T-helper 9 cell (primary cell): ENCODE results near the gene DNAH1.

Experiments
- DNase-seq: peaks from one replicate; pipeline ENCODE4 v3.0.0-alpha.2; 2020

DNAH1 gene

DNA sequence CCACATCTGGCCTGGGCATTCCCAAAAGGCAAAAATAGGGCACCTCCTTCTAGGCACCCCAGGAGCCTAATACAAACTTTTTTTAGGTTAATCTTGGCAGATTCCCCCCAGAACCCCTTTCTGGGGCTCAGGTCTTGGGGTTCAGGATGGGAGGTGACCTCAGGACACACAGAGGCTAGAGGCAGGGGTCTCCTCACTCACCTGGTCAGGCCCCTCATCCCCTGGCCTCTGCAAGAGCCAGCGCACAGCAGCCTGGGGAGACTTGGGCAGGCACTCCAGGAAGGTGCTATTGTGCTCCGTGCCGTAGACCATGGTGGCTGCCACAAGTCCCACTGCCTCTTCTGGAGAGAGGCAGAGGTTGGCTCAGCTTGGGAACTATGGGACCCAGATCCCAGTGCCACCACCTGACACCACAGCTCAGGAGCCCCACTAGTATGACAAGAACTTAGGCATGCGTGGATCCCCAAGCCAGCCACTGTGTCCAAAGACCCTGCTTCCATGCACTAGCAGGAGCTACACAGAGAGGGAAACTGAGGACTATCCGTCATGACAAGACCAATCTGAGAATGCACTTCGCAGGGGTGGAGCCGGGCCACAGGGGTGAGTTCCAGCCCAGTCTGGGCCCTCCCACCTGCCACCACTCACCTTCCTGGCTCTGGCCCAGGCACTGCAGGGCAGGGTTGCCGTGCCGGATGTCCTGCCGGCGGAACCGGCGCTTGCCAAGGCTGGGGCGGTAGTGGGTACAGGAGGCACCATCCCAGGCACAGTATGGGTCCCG is 121.4 kb downstream of the DNAH1 start:
- DNase-seq = no peak

- no peak for DNase-seq
Measured at GRCh38 chr3:52438104-52438376, 121.9 kb downstream of the DNAH1 start.

DNA sequence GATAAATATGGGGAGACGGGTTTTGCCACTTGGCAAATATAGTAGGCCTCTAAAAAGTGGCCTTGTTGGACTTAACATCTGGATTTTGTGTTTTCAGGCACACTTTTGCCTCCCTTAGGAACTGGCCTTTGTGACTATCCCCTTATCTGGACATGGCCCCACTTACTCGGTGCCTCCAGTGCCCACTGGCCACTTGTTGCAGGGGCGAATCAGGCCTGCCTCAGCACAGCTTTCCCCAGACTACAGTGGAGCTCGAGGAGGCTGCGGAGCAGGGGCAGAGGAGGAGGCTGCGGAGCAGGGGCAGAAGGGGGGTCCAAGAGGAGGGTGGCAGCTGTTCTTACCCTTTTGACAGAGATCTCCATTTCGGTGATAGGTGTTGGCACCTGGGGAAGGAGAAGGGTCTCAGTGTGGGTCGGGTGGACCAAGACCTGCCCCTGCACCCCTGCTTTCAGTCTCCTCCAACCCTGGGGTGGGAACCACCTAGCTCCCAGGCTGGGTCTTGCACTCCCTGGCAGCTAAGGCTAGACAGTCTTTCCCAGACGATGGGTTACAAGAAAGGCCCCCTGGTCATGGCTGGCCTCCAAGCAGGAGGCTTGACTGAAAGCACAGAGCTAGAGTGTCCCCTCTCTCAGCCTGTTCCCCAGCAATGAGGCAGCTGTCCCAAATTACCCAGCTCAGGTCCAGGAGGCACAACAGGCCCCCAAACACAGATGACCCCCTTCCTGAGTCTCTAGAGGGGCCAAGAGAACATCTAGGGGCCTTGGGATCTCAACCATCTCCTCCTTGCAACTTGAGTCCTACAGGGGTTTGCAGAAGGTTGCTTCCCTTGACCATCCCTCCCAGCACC is 122.7 kb downstream of the DNAH1 start:
- DNase-seq = no peak

GRCh38 chr3:52439426-52440248 is 123.5 kb downstream of the DNAH1 start:
- DNase-seq = no peak

DNA sequence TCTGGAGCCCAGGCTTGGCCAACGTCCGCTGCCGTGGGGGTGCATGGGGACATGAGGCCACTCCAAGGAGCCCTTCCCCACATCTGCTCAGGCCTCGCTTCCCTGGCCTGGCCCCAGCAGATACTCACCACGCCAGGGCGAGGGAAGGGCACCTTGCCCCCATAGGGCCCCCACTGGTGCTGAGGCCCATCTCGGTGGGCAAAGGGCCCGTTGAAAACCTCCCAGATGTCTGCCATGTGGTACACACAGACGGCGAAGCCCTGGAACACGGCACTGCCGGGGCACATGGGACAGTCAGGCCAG is 124.1 kb downstream of the DNAH1 start:
- DNase-seq = no peak

DNA sequence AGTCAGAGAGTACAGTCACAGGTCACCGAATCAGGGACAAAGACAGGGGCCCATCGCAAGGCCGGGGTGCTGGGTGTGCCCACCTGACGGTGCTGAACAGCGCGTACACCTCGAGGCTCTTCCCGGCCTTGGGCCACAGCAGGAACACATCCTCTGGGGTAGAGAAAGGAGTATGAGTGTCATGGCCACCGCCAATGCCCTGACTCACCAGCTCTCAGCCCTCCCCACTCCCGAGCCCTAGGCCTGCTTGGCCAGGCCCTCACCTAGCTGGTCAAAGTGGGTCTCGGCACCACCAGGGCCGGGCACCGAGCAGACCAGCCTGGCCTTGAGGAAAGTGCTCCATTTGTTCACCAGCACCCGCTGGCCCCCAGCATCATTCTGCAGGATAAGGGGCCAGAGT is 124.6 kb downstream of the DNAH1 start:
- DNase-seq = no peak

DNA sequence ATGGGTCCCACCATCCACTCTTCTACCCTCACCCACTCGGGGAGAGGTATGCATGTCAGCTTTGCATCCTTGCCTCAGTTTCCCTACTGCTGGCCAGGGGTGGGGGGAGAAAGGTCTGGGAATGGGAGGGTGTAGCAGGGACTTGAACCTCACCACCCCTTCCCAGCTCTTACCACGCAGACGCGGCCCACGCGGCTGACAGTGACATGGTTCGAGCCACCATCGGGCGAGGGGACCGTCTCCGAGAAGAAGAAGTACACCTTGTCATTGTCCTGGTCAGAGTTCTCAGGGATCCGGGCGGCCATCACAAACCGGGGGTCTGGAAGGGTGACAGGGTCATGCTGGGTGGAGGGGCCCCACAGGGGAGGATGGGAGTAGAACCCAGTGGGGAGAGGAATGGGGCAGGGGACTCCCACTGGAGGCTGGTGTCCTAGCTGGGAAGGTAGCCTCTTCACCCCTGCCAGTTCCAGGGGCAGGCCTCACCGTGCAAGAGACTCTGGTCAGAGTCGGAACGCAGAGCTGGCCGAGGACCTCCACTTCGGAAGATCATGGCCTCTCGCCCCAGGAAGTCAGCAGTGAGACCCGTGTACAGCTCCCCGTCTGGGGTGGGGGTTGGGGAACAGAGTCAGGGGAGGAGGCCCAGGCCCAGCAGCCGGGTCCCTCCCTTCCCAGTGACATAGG is 125.1 kb downstream of the DNAH1 start:
- no peak for DNase-seq

- no peak for DNase-seq
Measured at GRCh38 chr3:52441772-52442332, 125.7 kb downstream of the DNAH1 start.

DNA sequence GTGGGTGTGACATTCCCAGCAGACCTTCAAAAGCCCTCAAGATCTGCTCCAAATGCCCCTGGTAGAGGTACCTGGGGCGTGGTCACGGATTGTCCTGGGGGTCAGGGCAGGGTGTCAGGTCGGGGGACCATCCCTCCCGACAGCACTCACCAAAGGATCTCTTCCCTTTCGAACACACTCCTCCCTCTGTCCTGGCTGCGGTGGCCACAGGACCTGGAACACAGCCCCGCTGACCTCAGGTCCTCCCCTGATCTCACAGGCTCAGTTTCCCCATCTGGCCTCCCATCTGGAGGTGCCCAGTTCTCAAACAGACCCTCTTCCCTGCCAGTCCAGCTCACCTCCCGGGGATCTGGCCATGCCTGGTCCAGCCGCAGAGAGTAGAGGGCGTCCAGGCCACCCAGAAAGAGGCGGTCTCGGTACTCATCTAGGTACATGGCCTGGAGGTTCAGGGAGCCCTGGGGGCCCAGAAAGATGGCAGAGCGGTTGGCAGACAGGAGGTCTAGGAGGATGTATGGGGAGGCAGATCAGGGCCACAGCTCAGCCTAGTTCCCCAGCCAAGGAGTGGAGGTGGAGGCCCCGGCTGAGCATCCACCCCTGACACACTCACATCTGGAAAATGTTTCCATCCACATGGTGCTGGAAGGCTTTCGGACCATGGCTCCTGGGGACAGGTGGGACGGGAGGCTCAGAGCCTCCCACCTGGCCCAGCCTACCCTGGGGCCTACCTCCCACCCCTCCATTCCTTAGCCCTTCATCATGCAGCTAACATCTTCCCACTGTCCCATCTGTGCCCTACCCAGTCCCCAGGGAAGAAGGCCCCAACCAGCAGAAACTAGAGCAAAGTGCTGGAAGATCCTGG is 126.5 kb downstream of the DNAH1 start:
- no peak for DNase-seq

GRCh38 chr3:52443268-52443610 is 127.1 kb downstream of the DNAH1 start:
- no peak for DNase-seq

GRCh38 chr3:52443791-52444687 is 127.9 kb downstream of the DNAH1 start:
- no peak for DNase-seq

- DNase-seq = peak; percentile 60
Measured at GRCh38 chr3:52444860-52445793, 129.0 kb downstream of the DNAH1 start, which contains the start of gene SEMA3G. Gene SEMA3G, minus strand, starts transcription at chr3:52445103. Its CDS starts 76 bp downstream, at chr3:52445027.

GRCh38 chr3:52446042-52446441 is 129.9 kb downstream of the DNAH1 start:
- DNase-seq = no peak

- peak; percentile 65 for DNase-seq
Measured at GRCh38 chr3:52446631-52447511, 130.8 kb downstream of the DNAH1 start.

- DNase-seq = no peak
Measured at GRCh38 chr3:52447512-52448355, 131.6 kb downstream of the DNAH1 start.
